ENCODE measurements around the gene CTDP1. TPM values are rescaled to one million over a fixed set of nuclear protein-coding genes. Genes with fewer than 3 reads are reported as not detected.

Gene CTDP1
- total RNA-seq, 1 donor from 2014 or later = 9.4 TPM

- H3K27me3 ChIP-seq (ENCODE audit: control insufficient read depth in 3 of 3, insufficient read depth in 3 of 3, low read length in 3 of 3) = no peaks in the 10 kb centered on the region
- H3K4me1 ChIP-seq (ENCODE audit: control insufficient read depth in 3 of 3, insufficient read depth in 3 of 3, low read length in 3 of 3) = no peaks in the 10 kb centered on the region
- H3K27ac ChIP-seq (ENCODE audit: low read depth, low read length) = no peak overlapping the region
- H3K36me3 ChIP-seq (ENCODE audit: control insufficient read depth in 3 of 3, insufficient read depth in 3 of 3, low read length in 3 of 3) = peaks cover 33 to 59% (median 43%) of the 10 kb centered on the region in 3 donors
- H3K4me3 ChIP-seq (ENCODE audit: low read length in 3 of 3) = no peak overlapping the region
- H3K9me3 ChIP-seq (ENCODE audit: control insufficient read depth in 3 of 3, low read length in 3 of 3) = no peaks in the 10 kb centered on the region
- no peak overlapping the region for H3K9ac ChIP-seq (ENCODE audit: low read depth in 1 of 3, low read length in 3 of 3)
These were observed 28.1 kb downstream of the CTDP1 start for GRCh38 chr18:79707671-79708070.

- Histone ChIP-seq H3K36me3 (ENCODE audit: control insufficient read depth in 3 of 3, insufficient read depth in 3 of 3, low read length in 3 of 3) (peaks cover 31 to 57% (median 42%) of the 10 kb centered on the region in 3 donors), H3K27me3 (ENCODE audit: control insufficient read depth in 3 of 3, insufficient read depth in 3 of 3, low read length in 3 of 3) (no peaks in the 10 kb centered on the region), H3K27ac (ENCODE audit: low read depth, low read length) (no peak overlapping the region), H3K4me3 (ENCODE audit: low read length in 3 of 3) (no peak overlapping the region), H3K9ac (ENCODE audit: low read depth in 1 of 3, low read length in 3 of 3) (no peak overlapping the region), H3K4me1 (ENCODE audit: control insufficient read depth in 3 of 3, insufficient read depth in 3 of 3, low read length in 3 of 3) (no peaks in the 10 kb centered on the region), H3K9me3 (ENCODE audit: control insufficient read depth in 3 of 3, low read length in 3 of 3) (no peaks in the 10 kb centered on the region)
These were observed 28.8 kb downstream of the CTDP1 start for GRCh38 chr18:79708412-79708811.

DNA sequence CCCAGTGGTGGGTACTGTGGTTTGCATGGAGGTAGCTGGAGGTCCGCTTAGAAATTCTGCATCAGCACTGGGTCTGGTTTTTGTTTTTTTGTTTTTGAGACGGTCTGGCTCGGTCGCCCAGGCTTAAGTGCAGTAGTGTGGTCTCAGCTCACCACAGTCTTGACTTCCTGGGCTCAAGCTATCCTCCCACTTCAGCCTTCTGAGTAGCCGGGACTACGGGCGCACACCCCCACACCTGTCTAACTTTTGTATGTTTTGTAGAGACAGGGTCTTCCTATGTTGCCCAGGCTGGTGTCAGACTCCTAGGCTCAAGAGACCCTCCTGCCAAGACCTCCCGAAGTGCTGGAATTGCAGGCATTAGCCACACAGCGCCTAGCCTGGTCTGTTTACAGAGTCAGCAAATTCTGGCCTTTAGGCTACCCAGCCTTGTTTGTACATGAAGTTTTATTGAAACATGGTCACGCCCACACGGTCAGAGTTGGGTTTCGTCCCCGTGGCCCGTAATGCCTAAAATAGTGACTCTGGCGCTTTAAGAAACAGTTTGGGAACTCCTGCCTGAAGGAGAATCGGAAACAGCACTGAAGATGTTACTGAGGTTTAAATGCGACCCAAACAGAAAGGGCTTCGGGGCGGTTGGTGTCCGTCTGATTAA lies 32.7 kb downstream of the CTDP1 start:
- H3K4me1 ChIP-seq (ENCODE audit: control insufficient read depth in 3 of 3, insufficient read depth in 3 of 3, low read length in 3 of 3) = no peaks in the 10 kb centered on the region
- no peaks in the 10 kb centered on the region for H3K9me3 ChIP-seq (ENCODE audit: control insufficient read depth in 3 of 3, low read length in 3 of 3)
- peaks cover 30 to 41% (median 32%) of the 10 kb centered on the region in 3 donors for H3K36me3 ChIP-seq (ENCODE audit: control insufficient read depth in 3 of 3, insufficient read depth in 3 of 3, low read length in 3 of 3)
- H3K4me3 ChIP-seq (ENCODE audit: low read length in 3 of 3) = no peak overlapping the region
- no peak overlapping the region for H3K27ac ChIP-seq (ENCODE audit: low read depth, low read length)
- H3K27me3 ChIP-seq (ENCODE audit: control insufficient read depth in 3 of 3, insufficient read depth in 3 of 3, low read length in 3 of 3) = no peaks in the 10 kb centered on the region
- no peak overlapping the region for H3K9ac ChIP-seq (ENCODE audit: low read depth in 1 of 3, low read length in 3 of 3)

DNA sequence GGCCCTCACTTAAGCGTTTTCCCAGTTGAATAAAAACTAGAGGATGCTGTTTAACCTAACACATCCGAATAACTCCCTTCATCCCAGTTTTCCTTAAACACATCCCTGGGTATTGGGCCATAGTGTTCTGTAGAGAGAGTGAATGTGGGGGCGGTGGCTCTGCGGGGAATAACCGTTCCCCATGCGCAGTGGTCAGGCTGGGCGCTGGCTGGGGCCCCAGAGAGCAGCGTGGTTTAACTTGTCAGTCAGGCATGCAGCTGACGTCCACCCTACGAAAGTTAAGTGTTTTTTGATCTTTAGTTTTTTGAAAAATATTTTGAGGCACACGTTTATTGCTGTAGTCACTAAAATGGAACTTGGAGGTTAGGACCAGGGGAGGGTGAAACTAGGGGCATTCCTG lies 33.7 kb downstream of the CTDP1 start:
- Histone ChIP-seq H3K27me3 (ENCODE audit: control insufficient read depth in 3 of 3, insufficient read depth in 3 of 3, low read length in 3 of 3) (no peaks in the 10 kb centered on the region), H3K4me1 (ENCODE audit: control insufficient read depth in 3 of 3, insufficient read depth in 3 of 3, low read length in 3 of 3) (no peaks in the 10 kb centered on the region), H3K9ac (ENCODE audit: low read depth in 1 of 3, low read length in 3 of 3) (no peak overlapping the region), H3K9me3 (ENCODE audit: control insufficient read depth in 3 of 3, low read length in 3 of 3) (no peaks in the 10 kb centered on the region), H3K36me3 (ENCODE audit: control insufficient read depth in 3 of 3, insufficient read depth in 3 of 3, low read length in 3 of 3) (peaks cover 27 to 37% (median 33%) of the 10 kb centered on the region in 3 donors), H3K27ac (ENCODE audit: low read depth, low read length) (no peak overlapping the region), H3K4me3 (ENCODE audit: low read length in 3 of 3) (no peak overlapping the region)

DNA sequence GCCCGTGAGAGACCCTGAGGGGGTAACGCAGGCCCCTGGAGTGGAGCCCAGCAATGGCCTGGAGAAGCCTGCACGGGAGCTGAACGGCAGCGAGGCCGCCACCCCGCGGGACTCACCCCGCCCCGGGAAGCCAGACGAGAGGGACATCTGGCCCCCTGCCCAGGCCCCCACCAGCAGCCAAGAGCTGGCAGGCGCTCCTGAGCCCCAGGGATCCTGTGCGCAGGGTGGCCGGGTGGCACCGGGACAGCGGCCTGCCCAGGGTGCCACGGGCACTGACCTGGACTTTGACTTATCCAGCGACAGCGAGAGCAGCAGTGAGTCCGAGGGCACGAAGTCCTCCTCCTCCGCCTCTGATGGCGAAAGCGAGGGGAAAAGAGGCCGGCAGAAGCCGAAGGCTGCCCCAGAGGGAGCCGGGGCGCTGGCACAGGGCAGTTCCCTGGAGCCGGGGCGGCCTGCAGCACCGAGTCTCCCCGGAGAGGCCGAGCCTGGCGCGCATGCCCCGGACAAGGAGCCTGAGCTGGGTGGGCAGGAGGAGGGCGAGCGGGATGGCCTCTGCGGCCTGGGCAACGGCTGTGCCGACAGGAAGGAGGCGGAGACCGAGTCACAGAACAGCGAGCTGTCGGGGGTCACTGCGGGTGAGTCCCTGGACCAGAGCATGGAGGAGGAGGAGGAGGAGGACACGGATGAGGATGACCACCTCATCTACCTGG lies 35.1 kb downstream of the CTDP1 start:
- Histone ChIP-seq H3K27ac (ENCODE audit: low read depth, low read length) (no peak overlapping the region), H3K9me3 (ENCODE audit: control insufficient read depth in 3 of 3, low read length in 3 of 3) (no peaks in the 10 kb centered on the region), H3K9ac (ENCODE audit: low read depth in 1 of 3, low read length in 3 of 3) (no peak overlapping the region), H3K36me3 (ENCODE audit: control insufficient read depth in 3 of 3, insufficient read depth in 3 of 3, low read length in 3 of 3) (peaks cover 33 to 44% (median 42%) of the 10 kb centered on the region in 3 donors), H3K4me1 (ENCODE audit: control insufficient read depth in 3 of 3, insufficient read depth in 3 of 3, low read length in 3 of 3) (no peaks in the 10 kb centered on the region), H3K4me3 (ENCODE audit: low read length in 3 of 3) (no peak overlapping the region), H3K27me3 (ENCODE audit: control insufficient read depth in 3 of 3, insufficient read depth in 3 of 3, low read length in 3 of 3) (no peaks in the 10 kb centered on the region)

DNA sequence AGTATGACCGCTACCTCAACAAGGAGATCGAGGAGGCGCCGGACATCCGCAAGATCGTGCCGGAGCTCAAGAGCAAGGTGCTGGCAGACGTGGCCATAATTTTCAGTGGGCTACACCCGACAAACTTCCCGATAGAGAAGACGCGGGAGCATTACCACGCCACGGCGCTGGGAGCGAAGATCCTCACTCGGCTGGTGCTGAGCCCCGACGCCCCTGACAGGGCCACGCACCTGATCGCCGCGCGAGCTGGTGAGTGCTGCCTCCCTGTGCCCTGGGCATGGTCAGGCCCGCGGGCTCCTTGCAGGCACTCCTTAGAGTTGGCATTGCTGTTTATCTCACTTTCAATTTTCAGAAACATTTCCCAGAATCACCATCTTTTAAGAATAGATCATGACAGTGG lies 35.7 kb downstream of the CTDP1 start:
- Histone ChIP-seq H3K4me1 (ENCODE audit: control insufficient read depth in 3 of 3, insufficient read depth in 3 of 3, low read length in 3 of 3) (no peaks in the 10 kb centered on the region), H3K9ac (ENCODE audit: low read depth in 1 of 3, low read length in 3 of 3) (no peak overlapping the region), H3K27me3 (ENCODE audit: control insufficient read depth in 3 of 3, insufficient read depth in 3 of 3, low read length in 3 of 3) (no peaks in the 10 kb centered on the region), H3K27ac (ENCODE audit: low read depth, low read length) (no peak overlapping the region), H3K36me3 (ENCODE audit: control insufficient read depth in 3 of 3, insufficient read depth in 3 of 3, low read length in 3 of 3) (peaks cover 38 to 50% (median 47%) of the 10 kb centered on the region in 3 donors), H3K9me3 (ENCODE audit: control insufficient read depth in 3 of 3, low read length in 3 of 3) (no peaks in the 10 kb centered on the region), H3K4me3 (ENCODE audit: low read length in 3 of 3) (no peak overlapping the region)

- no peak overlapping the region for H3K9ac ChIP-seq (ENCODE audit: low read depth in 1 of 3, low read length in 3 of 3)
- H3K9me3 ChIP-seq (ENCODE audit: control insufficient read depth in 3 of 3, low read length in 3 of 3) = no peaks in the 10 kb centered on the region
- H3K27me3 ChIP-seq (ENCODE audit: control insufficient read depth in 3 of 3, insufficient read depth in 3 of 3, low read length in 3 of 3) = no peaks in the 10 kb centered on the region
- no peak overlapping the region for H3K4me3 ChIP-seq (ENCODE audit: low read length in 3 of 3)
- no peak overlapping the region for H3K27ac ChIP-seq (ENCODE audit: low read depth, low read length)
- peaks cover 38 to 53% (median 48%) of the 10 kb centered on the region in 3 donors for H3K36me3 ChIP-seq (ENCODE audit: control insufficient read depth in 3 of 3, insufficient read depth in 3 of 3, low read length in 3 of 3)
- H3K4me1 ChIP-seq (ENCODE audit: control insufficient read depth in 3 of 3, insufficient read depth in 3 of 3, low read length in 3 of 3) = peaks cover 0 to 6% (median 0%) of the 10 kb centered on the region in 3 donors
These were observed 37.5 kb downstream of the CTDP1 start for GRCh38 chr18:79717059-79717458.

DNA sequence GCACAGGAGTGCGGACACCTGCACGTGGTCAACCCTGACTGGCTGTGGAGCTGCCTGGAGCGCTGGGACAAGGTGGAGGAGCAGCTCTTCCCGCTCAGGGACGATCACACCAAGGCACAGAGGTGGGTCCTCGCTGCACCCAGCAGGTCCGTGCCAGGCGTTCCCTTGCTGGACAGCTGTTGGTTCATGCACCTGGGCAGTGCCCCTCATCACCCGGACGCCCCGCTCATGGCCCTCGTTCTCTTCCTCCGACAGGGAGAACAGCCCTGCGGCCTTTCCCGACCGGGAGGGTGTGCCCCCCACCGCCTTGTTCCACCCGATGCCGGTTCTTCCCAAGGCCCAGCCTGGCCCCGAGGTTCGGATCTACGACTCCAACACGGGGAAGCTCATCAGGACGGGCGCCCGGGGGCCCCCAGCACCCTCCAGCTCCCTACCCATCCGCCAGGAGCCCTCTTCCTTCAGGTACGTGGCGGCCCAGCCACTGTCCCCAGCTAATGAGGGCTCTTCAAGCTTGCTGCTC lies 38.0 kb downstream of the CTDP1 start:
- peaks cover 0 to 6% (median 0%) of the 10 kb centered on the region in 3 donors for H3K4me1 ChIP-seq (ENCODE audit: control insufficient read depth in 3 of 3, insufficient read depth in 3 of 3, low read length in 3 of 3)
- H3K27me3 ChIP-seq (ENCODE audit: control insufficient read depth in 3 of 3, insufficient read depth in 3 of 3, low read length in 3 of 3) = no peaks in the 10 kb centered on the region
- H3K4me3 ChIP-seq (ENCODE audit: low read length in 3 of 3) = no peak overlapping the region
- H3K9me3 ChIP-seq (ENCODE audit: control insufficient read depth in 3 of 3, low read length in 3 of 3) = no peaks in the 10 kb centered on the region
- H3K36me3 ChIP-seq (ENCODE audit: control insufficient read depth in 3 of 3, insufficient read depth in 3 of 3, low read length in 3 of 3) = peaks cover 38 to 53% (median 44%) of the 10 kb centered on the region in 3 donors
- H3K27ac ChIP-seq (ENCODE audit: low read depth, low read length) = no peak overlapping the region
- no peak overlapping the region for H3K9ac ChIP-seq (ENCODE audit: low read depth in 1 of 3, low read length in 3 of 3)

DNA sequence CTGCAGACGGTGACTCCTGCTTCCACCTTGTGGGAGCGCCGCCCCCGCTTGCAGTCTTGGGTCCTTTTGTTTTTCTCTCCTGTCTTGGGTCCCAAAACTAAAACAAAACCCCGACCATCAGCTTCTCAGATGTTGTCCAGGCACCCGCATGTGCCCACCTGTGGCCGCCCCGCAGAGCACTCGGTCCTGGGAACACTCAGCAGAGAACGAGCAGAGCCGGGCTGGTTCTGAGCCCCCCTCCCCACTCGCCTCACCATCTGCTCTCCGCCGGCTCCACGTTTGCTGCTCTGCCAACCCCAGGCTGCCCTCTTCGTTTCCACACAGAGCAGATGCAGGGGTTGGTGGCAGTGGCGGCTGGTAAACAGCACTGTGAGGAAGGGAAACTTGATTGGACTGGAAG lies 38.5 kb downstream of the CTDP1 start:
- H3K4me3 ChIP-seq (ENCODE audit: low read length in 3 of 3) = no peak overlapping the region
- H3K27me3 ChIP-seq (ENCODE audit: control insufficient read depth in 3 of 3, insufficient read depth in 3 of 3, low read length in 3 of 3) = no peaks in the 10 kb centered on the region
- H3K9me3 ChIP-seq (ENCODE audit: control insufficient read depth in 3 of 3, low read length in 3 of 3) = no peaks in the 10 kb centered on the region
- H3K9ac ChIP-seq (ENCODE audit: low read depth in 1 of 3, low read length in 3 of 3) = no peak overlapping the region
- peaks cover 0 to 6% (median 0%) of the 10 kb centered on the region in 3 donors for H3K4me1 ChIP-seq (ENCODE audit: control insufficient read depth in 3 of 3, insufficient read depth in 3 of 3, low read length in 3 of 3)
- no peak overlapping the region for H3K27ac ChIP-seq (ENCODE audit: low read depth, low read length)
- peaks cover 38 to 57% (median 44%) of the 10 kb centered on the region in 3 donors for H3K36me3 ChIP-seq (ENCODE audit: control insufficient read depth in 3 of 3, insufficient read depth in 3 of 3, low read length in 3 of 3)

- no peak overlapping the region for H3K27ac ChIP-seq (ENCODE audit: low read depth, low read length)
- no peak overlapping the region for H3K9ac ChIP-seq (ENCODE audit: low read depth in 1 of 3, low read length in 3 of 3)
- no peak overlapping the region for H3K4me3 ChIP-seq (ENCODE audit: low read length in 3 of 3)
These were observed 39.4 kb downstream of the CTDP1 start for GRCh38 chr18:79718878-79719477.

More at GRCh38 chr18:79718878-79719477, 39.4 kb downstream of the CTDP1 start:
- no peaks in the 10 kb centered on the region for H3K27me3 ChIP-seq (ENCODE audit: control insufficient read depth in 3 of 3, insufficient read depth in 3 of 3, low read length in 3 of 3)
- H3K36me3 ChIP-seq (ENCODE audit: control insufficient read depth in 3 of 3, insufficient read depth in 3 of 3, low read length in 3 of 3) = peaks cover 40 to 60% (median 48%) of the 10 kb centered on the region in 3 donors
- peaks cover 0 to 6% (median 0%) of the 10 kb centered on the region in 3 donors for H3K4me1 ChIP-seq (ENCODE audit: control insufficient read depth in 3 of 3, insufficient read depth in 3 of 3, low read length in 3 of 3)
- no peaks in the 10 kb centered on the region for H3K9me3 ChIP-seq (ENCODE audit: control insufficient read depth in 3 of 3, low read length in 3 of 3)
